Gastrocnemius medialis (tissue), 4 donors: ENCODE measurements around the gene THBD. TPM values are rescaled to one million over a fixed set of nuclear protein-coding genes. Genes with fewer than 3 reads are reported as not detected.

ENCODE experiments used
- ATAC-seq, 2 donors: fragments of 150-250 bp; one replicate each; pipeline ENCODE4 v1.9.1; 2016
- DNase-seq, 2 donors: peaks; one replicate each; pipeline ENCODE4 v3.0.0-alpha.2; 2019
- H3K27ac ChIP-seq, 4 donors: fragments of 200-600 bp; sonication (generic); 1 replicate in 1 of 4; 2 replicates in 3 of 4; pipeline ENCODE4 v1.5.1; 2016 to 2018; ENCODE audit warnings: mild to moderate bottlenecking in 2 of 4, moderate library complexity in 1 of 4
- H3K27me3 ChIP-seq, 3 donors: fragments of 200-600 bp; sonication (generic) in 2 of 3; 1 replicate in 1 of 3; 2 replicates in 2 of 3; pipeline versions ENCODE4 v1.5.1 to v1.6.0; 2016 to 2019; ENCODE audit warnings: mild to moderate bottlenecking in 1 of 3, moderate library complexity in 1 of 3
- H3K36me3 ChIP-seq, 2 donors: fragments of 200-600 bp; sonication (generic) in 1 of 2; one replicate each; pipeline ENCODE4 v1.5.1; 2017 to 2018
- H3K4me1 ChIP-seq, 2 donors: fragments of 200-600 bp; sonication (generic) in 1 of 2; one replicate each; pipeline ENCODE4 v1.5.1; 2016 to 2017; ENCODE audit warnings: mild to moderate bottlenecking in 2 of 2
- H3K4me3 ChIP-seq, 4 donors: fragments of 200-600 bp; sonication (generic) in 3 of 4; 1 replicate in 1 of 4; 2 replicates in 3 of 4; pipeline ENCODE4 v1.5.1; 2016 to 2019; ENCODE audit warnings: mild to moderate bottlenecking in 2 of 4
- H3K9me3 ChIP-seq, 3 donors: fragments of 200-600 bp; sonication (generic) in 2 of 3; 1 replicate in 1 of 3; 2 replicates in 2 of 3; pipeline ENCODE4 v1.5.1; 2016 to 2019
- POLR2A ChIP-seq, 2 donors: fragments of 450-650 bp; IDR thresholded peaks; one replicate each; pipeline ENCODE4 v1.6.1; 2017; ENCODE audit warnings: antibody characterized with exemption in 2 of 2, mild to moderate bottlenecking in 2 of 2, moderate library complexity in 2 of 2
- in situ Hi-C, 4 donors: fragments of 200-750 bp; cut with MboI; loops; one replicate each; pipeline versions ENCODE4 v1.15.0 to v1.8.0; 2017; ENCODE audit warnings: low sequenced_read_pairs in 4 of 4
- intact Hi-C: fragments of 100-400 bp; cut with DNase I; formaldehyde crosslinking; loops from one replicate; pipeline ENCODE4 v1.15.1; 2023; ENCODE audit warnings: low total_unique reads
- total RNA-seq, 4 donors: library from RNA; depleted of rRNA; stranded (reverse); fragments of >200 nt; gene quantifications; one replicate each; pipeline versions ENCODE4 v1.1.0 to v1.2.3, GENCODE V29; 2016
- TF ChIP-seq, protein P1 (sequence below), 5 experiments: fragments of 450-650 bp in 3 of 5; fragments of 200-600 bp in 2 of 5; sonication (generic) in 2 of 5; IDR thresholded peaks in 4 of 5; conservative IDR thresholded peaks in 1 of 5; 1 replicate in 4 of 5; 2 replicates in 1 of 5; pipeline ENCODE4 v1.5.1; 2016 to 2019; ENCODE audit warnings: antibody characterized with exemption in 5 of 5, mild to moderate bottlenecking in 3 of 5, moderate library complexity in 3 of 5

THBD gene
- total RNA-seq, 4 donors from 2014 or later = 9.0 to 25.7 (median 17.5) TPM

DNA sequence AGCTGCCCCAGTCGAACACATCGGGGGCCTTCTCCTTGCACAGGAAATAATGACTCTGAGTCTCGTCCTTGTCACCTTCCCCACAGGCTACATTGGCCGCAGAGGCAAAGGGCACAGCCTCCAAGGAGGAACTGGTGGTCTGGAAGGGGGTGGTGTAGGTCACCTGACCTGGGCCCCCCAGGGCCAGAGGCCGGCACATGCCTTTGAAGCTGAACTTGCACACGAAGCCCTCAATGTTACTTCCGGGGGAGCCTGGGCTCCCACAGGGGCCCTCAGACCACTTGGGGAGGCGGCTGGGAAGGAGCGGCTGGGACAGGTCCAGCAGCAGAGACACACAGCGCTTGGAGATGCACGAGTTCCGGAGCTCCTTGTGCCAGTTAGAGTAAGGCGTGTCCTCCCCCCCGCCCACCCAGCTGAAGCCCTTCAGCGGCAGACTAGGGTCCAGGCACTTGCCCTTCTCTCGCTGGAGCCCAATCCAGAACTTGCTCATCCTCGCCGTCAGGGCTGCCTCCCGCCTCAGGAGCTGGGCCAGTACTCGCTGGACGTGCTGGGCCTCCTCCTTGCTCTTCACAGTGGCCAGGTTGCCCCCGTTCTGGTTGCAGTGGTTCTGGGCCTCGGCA, 36.1 kb upstream of the THBD start:
- Histone ChIP-seq H3K36me3 (no peaks in the 10 kb centered on the region), H3K27me3 (no peaks in the 10 kb centered on the region), H3K27ac (peak overlapping the region; percentile 75 to 90 (median 83)), H3K9me3 (no peaks in the 10 kb centered on the region), H3K4me1 (peaks cover 0 to 17% of the 10 kb centered on the region in 2 donors), H3K4me3 (peak overlapping the region; percentile 12 to 57 (median 46))
- ATAC-seq = no peak
- in situ Hi-C loops = no loop called here
- intact Hi-C loops = no loop called here
- no peak for TF ChIP-seq POLR2A (IDR thresholded peaks at IDR 0.05)
- TF ChIP-seq, protein P1, sequence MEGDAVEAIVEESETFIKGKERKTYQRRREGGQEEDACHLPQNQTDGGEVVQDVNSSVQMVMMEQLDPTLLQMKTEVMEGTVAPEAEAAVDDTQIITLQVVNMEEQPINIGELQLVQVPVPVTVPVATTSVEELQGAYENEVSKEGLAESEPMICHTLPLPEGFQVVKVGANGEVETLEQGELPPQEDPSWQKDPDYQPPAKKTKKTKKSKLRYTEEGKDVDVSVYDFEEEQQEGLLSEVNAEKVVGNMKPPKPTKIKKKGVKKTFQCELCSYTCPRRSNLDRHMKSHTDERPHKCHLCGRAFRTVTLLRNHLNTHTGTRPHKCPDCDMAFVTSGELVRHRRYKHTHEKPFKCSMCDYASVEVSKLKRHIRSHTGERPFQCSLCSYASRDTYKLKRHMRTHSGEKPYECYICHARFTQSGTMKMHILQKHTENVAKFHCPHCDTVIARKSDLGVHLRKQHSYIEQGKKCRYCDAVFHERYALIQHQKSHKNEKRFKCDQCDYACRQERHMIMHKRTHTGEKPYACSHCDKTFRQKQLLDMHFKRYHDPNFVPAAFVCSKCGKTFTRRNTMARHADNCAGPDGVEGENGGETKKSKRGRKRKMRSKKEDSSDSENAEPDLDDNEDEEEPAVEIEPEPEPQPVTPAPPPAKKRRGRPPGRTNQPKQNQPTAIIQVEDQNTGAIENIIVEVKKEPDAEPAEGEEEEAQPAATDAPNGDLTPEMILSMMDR (IDR thresholded peaks at IDR 0.05 in 4 of 5, conservative IDR thresholded peaks at IDR 0.05 in 1 of 5) = no peak
- DNase-seq = no peak

DNA sequence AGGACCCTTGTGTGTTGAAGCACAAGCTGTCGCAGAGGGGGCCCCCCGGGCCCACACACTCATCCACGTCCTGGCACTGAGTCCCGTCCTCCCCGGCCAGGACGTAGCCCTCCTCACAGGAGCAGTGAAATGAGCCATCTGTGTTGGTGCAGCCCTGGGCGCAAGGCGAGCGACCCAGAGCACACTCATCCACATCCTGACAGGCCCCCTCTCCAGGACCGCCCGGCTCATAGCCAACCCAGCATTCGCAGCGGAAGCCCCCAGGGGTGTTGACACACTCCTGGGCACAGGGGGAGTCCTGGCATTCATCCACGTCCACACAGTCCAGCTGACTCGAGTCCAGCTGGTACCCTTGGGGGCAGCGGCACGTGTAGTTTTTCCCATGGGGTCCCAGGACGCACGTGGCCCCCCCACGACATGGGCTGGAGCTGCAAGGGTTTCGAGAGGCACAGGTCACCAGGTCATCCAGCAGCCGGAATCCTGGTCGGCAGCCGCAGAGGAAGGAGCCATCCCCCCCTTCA, 35.4 kb upstream of the THBD start:
- Histone ChIP-seq H3K4me1 (peaks cover 0 to 17% of the 10 kb centered on the region in 2 donors), H3K4me3 (peak overlapping the region; percentile 12 to 57 (median 46)), H3K27me3 (no peaks in the 10 kb centered on the region), H3K27ac (peak overlapping the region; percentile 75 to 90 (median 83)), H3K36me3 (no peaks in the 10 kb centered on the region), H3K9me3 (no peaks in the 10 kb centered on the region)
- intact Hi-C loops (no loop called here), in situ Hi-C loops (no loop called here)
- ATAC-seq (no peak), DNase-seq (no peak)
- TF ChIP-seq, protein P1 (IDR thresholded peaks at IDR 0.05 in 4 of 5, conservative IDR thresholded peaks at IDR 0.05 in 1 of 5) = no peak
- no peak for TF ChIP-seq POLR2A (IDR thresholded peaks at IDR 0.05)

DNA sequence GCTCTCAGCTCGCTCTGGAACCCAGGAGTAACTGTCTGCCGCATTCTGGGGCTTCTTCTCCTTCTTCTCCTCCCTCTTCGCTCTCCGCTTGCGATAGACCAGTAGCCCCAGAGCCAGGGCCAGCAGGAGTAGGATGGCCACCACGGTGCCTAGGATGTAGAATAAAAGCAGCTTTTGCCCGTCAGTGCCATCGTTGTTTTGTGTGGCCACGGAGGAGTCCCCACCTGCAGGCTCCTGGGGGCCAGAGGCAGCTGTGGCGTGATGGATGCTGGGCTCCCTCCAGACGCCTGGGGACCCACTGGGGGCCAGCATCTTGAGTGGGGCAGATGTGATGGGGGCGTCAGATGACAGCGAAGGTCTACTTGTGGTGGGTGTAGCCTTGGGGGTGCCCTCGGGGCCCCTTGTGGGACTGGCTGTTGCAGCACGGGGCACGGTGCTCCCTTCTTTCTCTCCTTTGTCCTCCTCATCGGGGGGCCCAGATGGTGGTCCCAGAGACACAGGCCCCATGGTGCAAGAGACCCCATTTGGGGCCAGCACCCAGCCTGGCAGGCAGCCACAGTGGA, 34.9 kb upstream of the THBD start:
- peak overlapping the region; percentile 75 to 90 (median 83) for H3K27ac ChIP-seq
- no peak for ATAC-seq
- no peaks in the 10 kb centered on the region for H3K9me3 ChIP-seq
- DNase-seq = no peak
- H3K36me3 ChIP-seq = no peaks in the 10 kb centered on the region
- H3K4me1 ChIP-seq = peaks cover 0 to 17% of the 10 kb centered on the region in 2 donors
- no peak for TF ChIP-seq POLR2A (IDR thresholded peaks at IDR 0.05)
- TF ChIP-seq, protein P1 (IDR thresholded peaks at IDR 0.05 in 4 of 5, conservative IDR thresholded peaks at IDR 0.05 in 1 of 5) = no peak
- no peaks in the 10 kb centered on the region for H3K27me3 ChIP-seq
- in situ Hi-C loops = no loop called here
- H3K4me3 ChIP-seq = peak overlapping the region; percentile 12 to 57 (median 46)
- intact Hi-C loops = no loop called here

DNA sequence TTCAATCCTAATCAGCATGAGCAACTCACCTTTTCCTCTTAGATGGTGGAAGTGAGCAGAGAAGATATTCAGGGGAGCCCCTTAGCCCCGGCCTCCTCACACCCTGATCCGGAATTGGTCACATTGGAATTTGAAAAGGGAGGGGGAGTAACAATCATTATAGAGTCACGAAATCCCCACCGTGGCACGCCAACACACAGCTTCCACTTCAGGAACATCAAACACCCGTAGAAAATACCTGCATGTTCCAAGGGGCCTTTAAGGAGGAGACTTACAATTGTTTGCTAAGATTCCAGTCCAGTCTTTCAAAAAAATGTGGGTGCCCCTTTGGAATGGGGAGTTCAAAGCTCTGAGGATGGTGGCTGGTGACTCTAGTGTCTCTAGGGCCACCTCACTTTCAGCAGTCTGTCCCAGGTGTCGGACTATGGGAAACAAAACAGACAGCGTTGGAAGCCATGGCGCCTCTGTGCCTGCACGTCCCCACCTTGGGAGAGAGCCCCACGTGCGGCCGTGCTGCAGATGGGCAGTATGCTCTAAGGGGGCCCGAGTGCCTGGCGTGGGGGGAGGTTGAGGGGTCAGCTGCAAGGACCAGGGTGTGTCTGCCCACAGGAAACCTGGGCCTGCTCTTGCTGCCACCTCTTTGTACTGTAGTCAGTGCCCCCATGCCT, 34.2 kb upstream of the THBD start:
- Histone ChIP-seq H3K36me3 (no peaks in the 10 kb centered on the region), H3K4me1 (peaks cover 0 to 19% of the 10 kb centered on the region in 2 donors), H3K27me3 (no peaks in the 10 kb centered on the region), H3K9me3 (no peaks in the 10 kb centered on the region), H3K4me3 (peak overlapping the region; percentile 12 to 57 (median 46)), H3K27ac (peak overlapping the region; percentile 75 to 90 (median 83))
- no peak for DNase-seq
- TF ChIP-seq POLR2A (IDR thresholded peaks at IDR 0.05) = no peak
- TF ChIP-seq, protein P1 (IDR thresholded peaks at IDR 0.05 in 4 of 5, conservative IDR thresholded peaks at IDR 0.05 in 1 of 5) = no peak
- ATAC-seq = no peak
- intact Hi-C loops (no loop called here), in situ Hi-C loops (no loop called here)
